ENCODE results near the gene PA2G4. TPM values are rescaled to one million over a fixed set of nuclear protein-coding genes. Genes with fewer than 3 reads are reported as not detected.
A peak's percentile ranks its signal among the peaks of the same experiment; 100 is the strongest.
"Not testable (repeated sequence)": the region's sequence is repeated elsewhere in the genome, so short reads cannot be mapped to it uniquely, and the experiment has no call there.

PA2G4 gene
- total RNA-seq, 4 donors from 2014 or later, result 79.6 to 104 (median 93.5) TPM

- WGBS, 2 donors, result 86% methylated on average over 5 of the region's 5 CpGs
- H3K4me3 ChIP-seq, result no peak overlapping the region
These were observed 30.0 kb upstream of the PA2G4 start for GRCh38 chr12:56074396-56074795.

GRCh38 chr12:56077966-56078365 lies 26.4 kb upstream of the PA2G4 start:
- WGBS, 2 donors, result 66 to 68% methylated on average over 9 of the region's 9 CpGs
- not testable (repeated sequence) for H3K27me3 ChIP-seq; DNase-seq (ENCODE audit: low spot score in 2 of 2); H3K9me3 ChIP-seq; H3K36me3 ChIP-seq; H3K4me3 ChIP-seq
- Histone ChIP-seq H3K27ac (peak overlapping the region in 2 of 4 donors; percentile 94 to 95), H3K4me1 (peaks cover 0 to 21% (median 9%) of the 10 kb centered on the region in 4 donors)

More at GRCh38 chr12:56074396-56074795, 30.0 kb upstream of the PA2G4 start:
- Histone ChIP-seq H3K27me3 (no peaks in the 10 kb centered on the region), H3K9me3 (no peaks in the 10 kb centered on the region), H3K36me3 (no peaks in the 10 kb centered on the region), H3K4me1 (peaks cover 0 to 11% (median 5%) of the 10 kb centered on the region in 4 donors), H3K27ac (no peak overlapping the region)
- no peak for DNase-seq (ENCODE audit: low spot score in 2 of 2)
- TF ChIP-seq CTCF (IDR thresholded peaks at IDR 0.05), result no peak
- TF ChIP-seq POLR2A (IDR thresholded peaks at IDR 0.05), result no peak
- TF ChIP-seq EP300 (IDR thresholded peaks at IDR 0.05), result no peak

- H3K27me3 ChIP-seq, result no peaks in the 10 kb centered on the region
- H3K27ac ChIP-seq, result peak overlapping the region; percentile 43 to 95 (median 93)
- no peaks in the 10 kb centered on the region for H3K9me3 ChIP-seq
- 89 to 100% methylated on average over 1 of the region's 1 CpG for WGBS, 2 donors
- TF ChIP-seq POLR2A (IDR thresholded peaks at IDR 0.05) (no peak), EP300 (IDR thresholded peaks at IDR 0.05) (no peak), CTCF (IDR thresholded peaks at IDR 0.05) (no peak)
- H3K4me3 ChIP-seq, result peak overlapping the region in 2 of 4 donors; percentile 64 to 69
- peaks cover 0 to 21% (median 9%) of the 10 kb centered on the region in 4 donors for H3K4me1 ChIP-seq
- no peaks in the 10 kb centered on the region for H3K36me3 ChIP-seq
- no peak for DNase-seq (ENCODE audit: low spot score in 2 of 2)
These were observed 25.9 kb upstream of the PA2G4 start for GRCh38 chr12:56078427-56078826.

- DNase-seq (ENCODE audit: low spot score in 2 of 2), result peak; percentile 72 to 73
- Histone ChIP-seq H3K4me1 (peaks cover 0 to 26% (median 10%) of the 10 kb centered on the region in 4 donors), H3K27ac (peak overlapping the region; percentile 43 to 95 (median 93)), H3K4me3 (peak overlapping the region; percentile 62 to 70 (median 66)), H3K9me3 (no peaks in the 10 kb centered on the region), H3K36me3 (no peaks in the 10 kb centered on the region), H3K27me3 (no peaks in the 10 kb centered on the region)
- WGBS, 2 donors, result 2% methylated on average over 26 to 44 of the region's 50 CpGs
- TF ChIP-seq EP300 (IDR thresholded peaks at IDR 0.05) (peak; percentile 10 to 78), CTCF (IDR thresholded peaks at IDR 0.05) (peak; percentile 46 to 87 (median 80)), POLR2A (IDR thresholded peaks at IDR 0.05) (no peak)
These were observed 25.2 kb upstream of the PA2G4 start for GRCh38 chr12:56078931-56079722.

GRCh38 chr12:56079723-56080555 lies 24.4 kb upstream of the PA2G4 start, which contains the start of gene ERBB3:
Gene ERBB3 (plus strand): TSS chr12:56080165. CDS start chr12:56080301, 136 bp downstream.
- Histone ChIP-seq H3K27me3 (no peaks in the 10 kb centered on the region), H3K4me1 (peaks cover 0 to 33% (median 13%) of the 10 kb centered on the region in 4 donors), H3K27ac (peak within 1 kb of the TSS; percentile 43 to 95 (median 93)), H3K36me3 (no peaks in the 10 kb centered on the region), H3K9me3 (no peaks in the 10 kb centered on the region), H3K4me3 (peak within 1 kb of the TSS; percentile 62 to 70 (median 66))
- TF ChIP-seq CTCF (IDR thresholded peaks at IDR 0.05) (peak in 1 of 5 experiments; percentile 23), EP300 (IDR thresholded peaks at IDR 0.05) (peak in 1 of 2 donors; percentile 91), POLR2A (IDR thresholded peaks at IDR 0.05) (peak in 1 of 2 donors; percentile 49)
- 1% methylated on average over 54 to 56 of the region's 59 CpGs for WGBS, 2 donors
- peak; percentile 36 to 41 for DNase-seq (ENCODE audit: low spot score in 2 of 2)

All from tibial nerve (tissue), 4 donors.